Measurements from ENCODE around the gene TRMT44. TPM values are rescaled to one million over a fixed set of nuclear protein-coding genes. Genes with fewer than 3 reads are reported as not detected.
A peak's percentile ranks its signal among the peaks of the same experiment; 100 is the strongest.

Gene TRMT44
- polyA plus RNA-seq, 3 donors, result 14.8 to 24.9 (median 17.6) TPM

- DNase-seq (ENCODE audit: extremely low read depth in 1 of 11, low read depth in 9 of 11, low spot score in 4 of 11), result no peak
These were observed 76.5 kb downstream of the TRMT44 start for GRCh38 chr4:8516996-8517550.

DNA sequence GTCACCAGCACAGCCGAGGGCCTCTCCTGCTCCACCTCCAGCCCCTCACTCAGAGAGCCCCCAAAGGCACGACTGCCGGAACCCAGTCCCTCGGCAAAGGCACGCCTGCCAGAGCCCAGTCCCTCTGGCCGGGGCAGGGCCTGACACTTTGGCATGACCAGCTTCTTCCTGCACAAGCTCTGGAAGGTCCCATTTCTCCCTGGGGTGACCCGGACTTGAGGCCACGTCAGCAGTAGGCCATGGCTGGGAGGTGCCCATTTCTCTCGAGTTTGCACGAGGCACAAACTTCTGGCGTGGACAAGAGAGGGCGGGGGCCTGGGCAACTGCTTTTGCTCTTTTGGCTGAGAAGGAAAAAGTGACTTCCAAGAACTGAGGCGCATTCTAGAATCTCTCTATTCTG lies 77.4 kb downstream of the TRMT44 start:
- no peak for DNase-seq (ENCODE audit: extremely low read depth in 1 of 11, low read depth in 9 of 11, low spot score in 4 of 11)

GRCh38 chr4:8522160-8523120 lies 81.9 kb downstream of the TRMT44 start:
- no peak for DNase-seq (ENCODE audit: extremely low read depth in 1 of 11, low read depth in 9 of 11, low spot score in 4 of 11)

DNA sequence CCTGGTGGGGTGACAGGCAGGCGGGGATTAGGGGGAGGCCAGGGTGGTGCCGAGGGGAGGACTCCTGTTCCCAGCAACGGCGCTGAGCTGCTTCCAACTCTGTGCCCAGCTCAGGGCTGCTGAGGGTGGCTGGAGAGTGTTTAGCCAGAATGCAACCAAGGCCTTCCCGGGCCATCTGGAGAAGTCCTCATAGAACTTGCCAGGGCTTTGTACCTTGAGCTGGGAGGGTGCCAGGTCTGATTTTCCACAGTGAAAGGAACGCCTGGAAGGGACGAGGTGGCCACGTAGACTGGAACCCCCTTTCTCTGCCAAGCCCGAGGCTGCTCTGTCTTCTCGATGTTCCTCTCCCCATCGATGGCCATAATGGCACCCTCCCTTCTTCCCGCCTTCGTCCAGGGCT lies 82.6 kb downstream of the TRMT44 start:
- no peak for DNase-seq (ENCODE audit: extremely low read depth in 1 of 11, low read depth in 9 of 11, low spot score in 4 of 11)

DNA sequence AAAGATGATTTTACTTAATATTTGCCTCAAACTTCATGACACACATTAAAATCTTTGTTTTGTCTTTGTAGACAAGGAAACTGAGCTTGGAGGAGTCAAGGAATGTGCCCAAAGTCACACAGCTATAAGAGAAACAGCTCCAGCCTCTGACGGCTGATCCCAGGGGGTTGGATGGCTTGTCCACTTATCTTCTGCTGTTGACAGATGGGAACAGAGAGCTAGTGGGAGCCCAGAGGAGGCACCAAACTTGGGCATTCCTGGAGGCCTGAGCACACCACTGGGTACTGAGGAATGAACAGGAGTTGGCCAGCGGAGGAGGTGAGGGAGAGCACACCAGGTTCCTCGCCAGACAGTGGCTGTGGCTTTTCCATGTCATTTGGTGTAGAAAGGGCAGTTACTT lies 83.2 kb downstream of the TRMT44 start:
- DNase-seq (ENCODE audit: extremely low read depth in 1 of 11, low read depth in 9 of 11, low spot score in 4 of 11), result no peak

- DNase-seq (ENCODE audit: extremely low read depth in 1 of 11, low read depth in 9 of 11, low spot score in 4 of 11), result no peak
These were observed 84.2 kb downstream of the TRMT44 start for GRCh38 chr4:8524595-8525382.

DNA sequence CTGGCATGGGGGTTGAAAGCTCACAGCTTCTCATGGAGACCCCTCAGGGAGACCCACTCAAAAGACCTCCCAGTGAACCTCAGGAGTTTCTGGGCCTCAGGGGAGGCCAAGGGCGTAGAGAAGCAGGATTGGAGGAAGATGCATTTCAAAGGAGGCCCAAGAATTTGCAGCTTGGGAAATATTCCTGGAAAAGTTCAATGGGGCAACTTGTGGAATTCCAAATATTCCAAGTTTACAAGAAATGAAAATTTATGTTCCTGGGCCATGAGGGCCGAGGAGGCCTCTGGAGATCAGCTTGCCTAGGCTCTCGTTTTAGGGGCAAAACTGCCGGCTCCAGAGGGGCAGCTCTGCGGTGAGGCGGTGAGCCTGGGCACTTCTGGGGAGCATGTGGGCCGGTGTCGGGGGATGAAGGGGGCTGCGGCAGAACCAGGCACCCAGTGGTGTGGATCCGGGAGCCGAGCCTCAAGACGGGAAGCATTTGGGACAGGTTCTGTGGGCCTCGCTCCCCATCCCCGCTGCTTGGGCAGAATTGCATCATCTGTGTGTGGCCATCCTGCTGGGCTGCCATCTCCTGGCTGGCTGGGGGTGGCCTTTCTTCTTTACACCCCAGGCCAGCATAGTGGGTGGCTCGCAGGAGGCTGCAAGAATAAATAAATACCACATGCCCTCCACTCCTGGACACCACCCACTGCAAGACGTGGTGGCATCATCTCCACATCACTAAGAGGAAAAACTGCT lies 85.0 kb downstream of the TRMT44 start:
- DNase-seq (ENCODE audit: extremely low read depth in 1 of 11, low read depth in 9 of 11, low spot score in 4 of 11), result peak in 3 of 11 donors; percentile 55 to 67 (median 59)

Other genes starting within 250 kb of the TRMT44 start
- 10 to 100 TPM; 18.0 to 43.1 (median 24.4) TPM for gene SH3TC1, start 241.5 kb upstream of the TRMT44 start, polyA plus RNA-seq (ENCODE audit: insufficient read length in 3 of 3)
- gene HTRA3, start 171.0 kb upstream of the TRMT44 start, polyA plus RNA-seq (ENCODE audit: insufficient read length in 3 of 3), result 10 to 100 TPM in 1 of 3 donors, 1 to 10 TPM in 2; 7.0 to 13.1 (median 9.3) TPM
- gene ACOX3, start 54 bp upstream of the TRMT44 start, polyA plus RNA-seq (ENCODE audit: insufficient read length in 3 of 3), result 10 to 100 TPM; 16.4 to 19.4 (median 17.3) TPM
- gene GPR78, start 139.6 kb downstream of the TRMT44 start, polyA plus RNA-seq (ENCODE audit: insufficient read length in 3 of 3), result 1 to 10 TPM in 1 of 3 donors, under 1 TPM in 2; 0.40 to 1.4 (median 0.54) TPM
- gene CPZ, start 152.0 kb downstream of the TRMT44 start, polyA plus RNA-seq (ENCODE audit: insufficient read length in 3 of 3), result 10 to 100 TPM; 14.6 to 24.9 (median 19.2) TPM